Right renal cortex interstitium (tissue), 3 donors: ENCODE results near the gene ZSCAN29. TPM values are rescaled to one million over a fixed set of nuclear protein-coding genes. Genes with fewer than 3 reads are reported as not detected.
"Not testable (repeated sequence)": the region's sequence is repeated elsewhere in the genome, so short reads cannot be mapped to it uniquely, and the experiment has no call there.

ENCODE experiments used
- DNase-seq, 3 donors: peaks; one replicate each; pipeline ENCODE4 v3.0.0-alpha.2; 2013; ENCODE audit warnings: low read depth in 3 of 3, low spot score in 2 of 3
- polyA plus RNA-seq, 3 donors: library from polyadenylated mRNA; unstranded; fragments of 120-200 nt; gene quantifications; one replicate each; pipeline ENCODE4 v1.2.1, GENCODE V29; 2013; ENCODE audit not compliant: insufficient read length in 3 of 3

ZSCAN29 gene
- 10 to 100 TPM; 25.3 to 29.0 (median 26.1) TPM for polyA plus RNA-seq

DNA sequence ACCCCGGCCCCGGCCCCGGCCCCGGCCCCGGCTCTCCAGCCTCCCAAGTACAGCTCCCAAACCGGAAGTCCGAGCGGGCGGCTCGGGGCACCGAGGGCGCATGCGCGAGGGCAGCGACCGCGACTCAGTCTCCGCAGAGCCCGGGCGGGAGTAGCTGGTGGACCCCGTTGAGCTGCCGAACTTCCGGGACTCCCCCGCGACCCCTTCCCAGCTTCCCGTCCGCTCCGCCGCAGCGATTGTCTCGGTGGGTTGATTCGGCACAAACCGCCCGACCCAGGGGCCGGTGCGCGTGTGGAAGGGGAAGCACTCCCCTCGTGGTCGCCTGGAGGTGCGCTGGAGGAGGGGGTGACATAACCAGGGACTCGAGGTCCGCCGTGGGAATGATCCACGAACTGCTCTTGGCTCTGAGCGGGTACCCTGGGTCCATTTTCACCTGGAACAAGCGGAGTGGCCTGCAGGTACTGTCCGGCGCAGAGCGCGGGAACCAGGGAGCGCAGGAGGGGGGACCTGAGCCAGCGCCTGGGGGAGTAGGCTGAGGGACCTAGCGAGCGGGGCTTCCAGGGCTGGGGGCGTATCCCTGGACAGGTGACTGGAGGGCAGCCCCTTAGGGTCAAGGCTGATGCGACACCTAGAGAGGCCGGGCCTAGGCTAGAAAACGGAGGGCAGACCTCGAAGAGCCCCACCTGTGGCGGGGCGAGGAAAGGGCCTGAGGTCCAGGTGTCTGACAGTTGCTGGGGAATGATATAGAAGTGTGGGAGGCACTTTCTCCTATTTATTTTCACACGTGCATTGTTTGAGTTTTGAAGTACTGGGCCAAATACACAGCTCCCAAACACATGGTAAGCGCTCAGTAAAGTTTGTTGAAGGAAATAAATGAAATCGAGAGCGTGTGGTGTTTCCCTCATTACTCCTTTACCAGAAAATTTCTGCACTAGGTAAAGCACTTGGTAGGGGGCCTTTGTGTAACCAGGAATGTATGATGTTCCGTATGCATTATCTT, at the start of gene ZSCAN29, which contains the start of gene TUBGCP4:
Gene ZSCAN29 (minus strand): TSS at position 69 of the 1,000 bp plus-strand sequence. CDS start 1,130 bp downstream, outside the sequence.
Gene TUBGCP4 (plus strand): TSS at position 127 of the 1,000 bp plus-strand sequence. CDS start 254 bp downstream, at position 381.
- DNase-seq, result peak; percentile 31 to 75 (median 67)

GRCh38 chr15:43420435-43420834, 49.6 kb upstream of the ZSCAN29 start:
- DNase-seq, result no peak

DNA sequence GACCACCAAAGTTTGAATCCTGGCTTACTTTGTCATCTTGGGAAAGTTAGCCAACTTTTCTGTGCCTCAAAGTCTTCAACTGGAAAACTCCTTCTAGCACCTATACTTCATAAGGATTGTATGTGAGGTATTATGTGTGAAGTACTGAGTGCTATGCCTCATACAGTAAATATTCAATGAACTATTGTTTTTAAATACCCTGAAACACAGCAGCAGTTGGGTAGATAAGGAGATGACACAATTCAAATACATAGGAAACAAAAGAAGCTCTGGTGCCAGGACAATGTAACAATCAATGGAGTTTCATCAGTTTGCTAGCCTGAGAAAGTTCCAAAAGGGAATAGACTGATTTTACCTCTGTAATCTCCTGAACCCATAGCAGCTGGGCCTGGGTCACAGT, 43.4 kb upstream of the ZSCAN29 start:
- no peak for DNase-seq

DNA sequence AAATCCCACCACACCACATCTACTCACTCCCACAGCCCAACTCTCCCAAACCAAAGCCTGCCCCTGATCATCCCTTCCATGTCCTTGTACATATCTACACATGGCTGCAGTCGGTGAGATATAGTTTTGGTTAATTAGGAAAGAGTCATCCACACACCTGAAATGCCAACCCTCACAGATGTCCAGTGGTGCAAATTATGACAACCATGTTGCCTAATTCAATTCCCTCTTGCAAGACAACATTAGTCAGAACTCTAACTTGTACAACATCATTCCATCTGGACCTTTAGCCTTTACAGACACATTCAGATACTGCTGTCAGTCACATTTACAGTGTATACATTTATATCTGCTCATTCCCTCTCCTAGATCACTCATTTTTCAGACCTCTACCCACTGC, 41.3 kb upstream of the ZSCAN29 start:
- no peak for DNase-seq

- DNase-seq, result no peak
Observed at GRCh38 chr15:43410572-43411214, 39.9 kb upstream of the ZSCAN29 start.

- DNase-seq, result no peak
Observed at GRCh38 chr15:43408789-43409188, 37.9 kb upstream of the ZSCAN29 start.

DNA sequence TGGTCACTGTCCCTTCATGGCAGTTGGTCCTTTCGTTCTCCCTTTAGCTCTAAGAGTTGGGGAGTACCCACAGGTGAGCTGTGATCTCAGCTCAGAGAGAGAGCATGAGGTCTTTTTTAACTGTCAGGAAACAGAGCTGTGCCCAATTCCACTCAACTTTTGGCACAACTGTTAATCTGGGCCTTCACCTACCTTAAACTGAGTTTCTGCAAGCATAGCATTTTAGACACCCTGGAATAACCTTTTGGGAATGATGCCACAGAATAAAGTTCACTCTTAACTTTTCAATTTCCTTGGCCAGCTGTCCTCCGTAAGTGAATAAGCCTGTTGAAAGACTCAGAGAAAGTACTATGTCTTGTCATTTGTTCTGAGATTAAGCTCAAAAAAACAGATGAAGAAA, 36.0 kb upstream of the ZSCAN29 start:
- no peak for DNase-seq

DNA sequence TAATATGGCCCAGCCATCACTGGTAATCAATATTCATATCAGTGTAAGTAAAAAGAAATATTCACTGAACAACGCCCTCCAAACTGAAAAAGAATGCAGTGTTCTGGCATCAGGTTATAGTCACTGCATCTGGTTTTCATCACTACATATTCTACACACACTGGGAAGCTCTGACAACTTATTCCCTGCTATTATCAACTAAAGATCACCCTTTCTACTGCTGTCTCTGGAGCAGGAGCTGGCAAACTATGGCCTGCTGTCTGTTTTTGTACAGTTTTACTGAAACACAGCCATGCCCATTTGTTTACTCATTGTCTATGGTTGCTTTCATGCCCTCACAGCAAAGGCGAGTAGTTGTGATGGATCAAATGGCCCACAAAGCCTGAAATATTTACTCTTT, 35.3 kb upstream of the ZSCAN29 start:
- no peak for DNase-seq

- no peak for DNase-seq
Observed at GRCh38 chr15:43404130-43404529, 33.3 kb upstream of the ZSCAN29 start.

DNA sequence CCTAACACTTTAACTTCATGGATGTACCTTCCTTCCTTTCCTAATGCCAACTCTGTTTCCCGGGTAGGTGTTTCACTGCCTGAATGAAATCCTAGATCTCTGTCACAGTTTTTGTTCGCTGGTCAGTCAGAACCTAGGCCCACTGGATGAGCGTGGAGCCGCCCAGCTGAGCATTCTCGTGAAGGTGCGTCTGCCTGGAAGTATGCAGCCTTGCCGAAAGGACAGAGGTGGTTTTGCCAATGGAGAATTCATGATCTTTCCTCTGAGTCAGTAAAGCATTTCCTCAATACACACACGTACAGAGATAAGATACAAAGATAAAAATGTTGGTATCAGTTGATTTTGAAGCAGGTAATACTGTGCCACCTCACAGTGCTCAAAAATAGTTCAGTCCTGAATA, 32.8 kb upstream of the ZSCAN29 start:
- no peak for DNase-seq

DNA sequence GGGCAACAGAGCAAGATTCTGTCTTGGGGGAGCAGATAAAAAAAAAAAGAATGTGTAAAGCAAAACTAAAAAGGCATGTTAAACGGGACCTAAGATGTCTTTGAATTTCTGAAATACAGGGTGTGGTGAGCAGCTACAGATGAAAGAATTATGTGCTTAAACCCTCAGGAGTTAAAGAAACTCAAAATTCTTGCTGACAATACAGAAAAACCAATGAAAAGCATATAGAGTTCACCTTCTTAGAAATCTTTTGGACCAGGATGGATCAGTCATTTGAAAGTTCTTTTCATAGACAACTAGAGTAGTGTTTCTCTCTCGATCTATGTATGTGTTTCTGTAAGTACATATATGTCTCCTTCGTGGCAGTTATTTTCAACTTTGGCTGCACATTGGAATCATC, 31.4 kb upstream of the ZSCAN29 start:
- no peak for DNase-seq

DNA sequence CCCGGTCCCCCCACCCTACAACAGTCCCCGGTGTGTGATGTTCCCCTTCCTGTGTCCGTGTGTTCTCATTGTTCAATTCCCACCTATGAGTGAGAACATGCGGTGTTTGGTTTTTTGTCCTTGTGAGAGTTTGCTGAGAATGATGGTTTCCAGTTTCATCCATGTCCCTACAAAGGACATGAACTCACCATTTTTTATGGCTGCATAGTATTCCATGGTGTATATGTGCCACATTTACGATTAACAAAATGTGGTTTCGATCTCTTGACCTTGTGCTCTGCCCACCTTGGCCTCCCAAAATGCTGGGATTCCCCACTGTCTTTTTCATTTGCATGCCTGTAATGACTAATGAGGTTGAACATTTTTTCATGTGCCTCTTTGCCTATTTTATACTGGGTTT, 22.7 kb upstream of the ZSCAN29 start:
- not testable (repeated sequence) for DNase-seq

DNA sequence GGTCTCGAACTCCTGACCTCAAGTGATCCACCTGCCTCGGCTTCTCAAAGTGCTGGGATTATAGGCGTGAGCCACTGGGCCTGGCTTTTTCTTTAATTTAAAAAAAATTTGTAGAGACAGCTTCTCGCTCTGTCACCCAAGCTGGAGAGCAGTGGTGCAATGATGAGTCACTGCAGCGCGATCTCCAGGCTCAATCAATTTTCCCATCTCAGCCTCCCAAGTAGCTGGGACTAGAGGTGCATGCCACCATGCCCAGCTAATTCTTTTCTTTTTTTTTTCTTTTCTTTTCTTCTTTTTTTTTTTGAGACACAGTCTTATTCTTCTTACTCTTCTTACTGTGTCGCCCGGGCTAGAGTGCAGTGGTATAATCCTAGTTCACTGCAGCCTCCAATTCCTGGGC, 19.9 kb upstream of the ZSCAN29 start:
- DNase-seq, result no peak

- no peak for DNase-seq
Observed at GRCh38 chr15:43383070-43383469, 12.2 kb upstream of the ZSCAN29 start.

DNA sequence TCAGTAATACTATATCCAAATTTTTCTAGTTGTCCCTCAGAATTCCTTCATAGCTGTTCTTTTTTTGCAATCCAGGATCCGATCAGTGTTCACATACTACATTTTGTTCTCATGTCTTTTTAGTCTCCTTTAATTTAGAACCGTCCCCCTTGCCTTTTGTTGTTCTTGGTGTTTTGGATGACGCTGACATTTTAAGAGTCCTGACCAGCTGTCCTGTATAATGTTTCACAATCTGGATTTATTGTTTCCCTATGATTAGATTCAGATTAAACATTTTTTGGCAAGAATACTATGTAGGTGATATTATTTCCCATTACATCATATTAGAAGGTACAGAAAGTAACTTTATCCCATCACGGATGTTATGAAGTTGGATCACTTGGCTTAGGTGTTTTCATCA, 11.5 kb upstream of the ZSCAN29 start:
- DNase-seq, result no peak

DNA sequence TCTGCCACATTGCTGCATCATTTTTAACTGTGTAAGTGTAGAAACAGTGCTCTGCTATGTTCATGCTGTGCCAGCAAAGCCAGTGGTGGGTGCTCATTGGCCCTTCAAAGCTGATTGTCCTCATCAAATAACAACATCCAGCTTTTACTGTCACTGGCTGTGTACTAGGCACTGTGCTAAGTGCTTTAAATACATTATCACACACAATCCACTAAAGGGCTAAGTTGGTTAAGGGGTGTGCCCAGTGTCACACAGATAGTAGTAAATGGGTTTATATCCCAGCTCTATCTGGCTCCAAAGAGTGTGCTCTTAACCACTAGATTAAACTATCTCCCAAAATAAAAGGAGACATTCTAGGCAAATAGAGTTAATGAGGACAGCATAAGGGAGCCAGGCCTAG, 7.8 kb upstream of the ZSCAN29 start:
- no peak for DNase-seq

- DNase-seq, result no peak
Observed at GRCh38 chr15:43376017-43376705, 5.3 kb upstream of the ZSCAN29 start.

DNA sequence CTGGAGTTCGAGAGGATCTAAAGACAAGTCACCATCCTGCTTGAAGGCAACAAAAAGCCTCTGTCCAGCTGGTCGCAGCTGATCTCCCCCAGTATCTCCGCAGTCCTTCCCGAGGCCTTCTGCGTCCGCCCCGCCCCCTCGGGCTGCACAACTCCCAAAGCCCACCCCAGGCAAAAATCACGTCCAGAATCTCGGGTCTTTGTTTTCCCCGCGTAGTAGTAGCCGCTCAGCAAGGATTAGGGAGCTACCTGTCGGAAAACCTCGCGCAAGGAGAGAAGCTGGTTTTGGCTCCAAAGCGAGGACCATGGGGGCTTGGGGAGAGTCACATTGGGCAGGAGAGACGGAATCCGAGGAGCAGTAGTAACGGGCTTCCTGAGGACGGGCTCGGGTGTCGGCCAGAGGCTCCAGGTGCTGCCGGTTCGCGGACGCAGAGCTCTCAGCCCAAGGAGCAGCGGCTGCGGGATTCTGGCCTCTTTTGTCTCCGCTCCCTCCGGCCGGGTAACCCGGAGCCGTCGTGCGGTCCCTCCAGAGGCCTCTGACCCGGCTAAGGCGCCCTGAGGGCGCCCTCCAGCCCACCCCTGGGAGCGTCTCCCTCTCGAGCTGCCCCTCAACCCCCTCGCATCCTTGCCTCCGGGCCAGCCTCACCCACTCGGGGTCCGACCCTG, 401 bp downstream of the ZSCAN29 start:
- DNase-seq, result peak in 2 of 3 donors; percentile 31 to 42

DNA sequence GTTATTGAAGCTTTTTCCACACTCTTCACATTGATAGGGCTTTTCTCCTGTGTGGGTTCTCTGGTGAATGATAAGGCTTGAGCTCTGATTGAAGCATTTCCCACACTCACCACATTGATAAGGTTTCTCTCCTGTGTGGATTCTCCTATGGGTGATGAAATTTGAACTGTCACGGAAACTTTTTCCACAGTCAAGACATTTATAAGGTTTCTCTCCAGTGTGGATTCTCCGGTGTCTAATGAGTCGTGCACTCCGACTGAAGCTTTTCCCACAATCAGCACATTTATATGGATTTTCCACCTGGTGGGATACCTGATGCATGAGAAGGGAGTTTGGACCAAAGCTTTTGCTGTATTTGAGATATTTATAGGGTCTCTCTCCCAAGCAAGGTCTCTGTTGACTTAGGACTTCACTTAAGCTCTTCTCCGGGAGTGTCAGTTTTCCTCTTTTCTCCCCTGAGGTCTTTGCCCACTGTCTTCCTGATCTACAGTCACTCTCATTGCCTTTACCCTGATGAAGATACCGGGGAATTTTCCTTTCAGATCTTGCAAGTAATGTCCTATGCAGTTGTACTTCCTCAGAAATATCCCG, 9.4 kb downstream of the ZSCAN29 start:
- no peak for DNase-seq

GRCh38 chr15:43360821-43361220, 10.0 kb downstream of the ZSCAN29 start:
- DNase-seq, result no peak
